Activated naive CD4-positive, alpha-beta T cell (primary cell): ENCODE results near the gene MTURN.

Source experiments
- DNase-seq, 4 experiments: peaks; one replicate each; lab custom pipeline; 2025; lab: John Stamatoyannopoulos, UW

Gene MTURN

DNA sequence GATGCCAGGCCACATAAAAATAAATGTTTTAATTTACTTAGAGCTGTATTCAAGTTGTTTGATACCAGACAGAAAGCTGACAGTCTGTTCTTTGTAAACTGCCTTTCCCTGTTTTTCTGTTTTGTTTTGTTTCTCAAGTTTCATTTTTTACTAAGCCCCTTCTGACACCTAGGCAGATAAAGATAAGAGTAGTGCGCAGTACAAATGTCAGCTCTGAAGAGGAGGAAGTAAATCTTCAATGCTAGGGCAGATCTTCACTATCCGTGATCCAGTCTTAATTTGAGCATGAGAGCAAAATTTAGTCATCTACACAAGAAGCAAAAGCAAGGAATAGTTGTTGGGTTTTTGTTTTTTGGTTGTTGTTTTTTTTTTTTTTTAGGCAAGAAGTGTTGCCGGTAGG, 27.3 kb downstream of the MTURN start:
- no peak for DNase-seq

- DNase-seq = no peak
Observed at GRCh38 chr7:30162622-30163124, 27.9 kb downstream of the MTURN start.

- no peak for DNase-seq
Observed at GRCh38 chr7:30163231-30163894, 28.6 kb downstream of the MTURN start.

DNA sequence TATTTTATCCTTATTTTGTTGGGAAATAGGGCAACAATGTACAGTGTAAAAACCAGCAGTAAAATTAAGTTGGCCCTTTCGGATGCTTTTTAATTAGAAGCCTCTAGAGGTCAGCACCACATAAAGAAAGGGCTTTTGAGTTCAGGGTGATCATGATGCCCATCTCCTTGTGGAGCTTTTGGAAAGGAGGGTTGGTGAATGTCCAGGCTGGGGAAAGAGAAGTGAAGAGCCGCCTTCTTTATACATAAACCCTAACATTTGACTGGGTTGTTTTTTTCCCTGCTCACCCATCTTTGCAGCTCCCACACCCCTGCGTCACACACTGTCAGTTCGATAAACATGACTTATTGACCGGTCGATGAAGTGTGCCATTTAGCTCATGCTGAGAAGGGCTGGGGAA, 29.8 kb downstream of the MTURN start:
- no peak for DNase-seq

- no peak for DNase-seq
Observed at GRCh38 chr7:30165590-30165989, 30.8 kb downstream of the MTURN start.

- no peak for DNase-seq
Observed at GRCh38 chr7:30166155-30166840, 31.5 kb downstream of the MTURN start.

- DNase-seq = no peak
Observed at GRCh38 chr7:30166841-30167235, 32.1 kb downstream of the MTURN start.

GRCh38 chr7:30167901-30168300, 33.1 kb downstream of the MTURN start:
- no peak for DNase-seq

GRCh38 chr7:30168835-30169573, 34.2 kb downstream of the MTURN start:
- DNase-seq = no peak

DNA sequence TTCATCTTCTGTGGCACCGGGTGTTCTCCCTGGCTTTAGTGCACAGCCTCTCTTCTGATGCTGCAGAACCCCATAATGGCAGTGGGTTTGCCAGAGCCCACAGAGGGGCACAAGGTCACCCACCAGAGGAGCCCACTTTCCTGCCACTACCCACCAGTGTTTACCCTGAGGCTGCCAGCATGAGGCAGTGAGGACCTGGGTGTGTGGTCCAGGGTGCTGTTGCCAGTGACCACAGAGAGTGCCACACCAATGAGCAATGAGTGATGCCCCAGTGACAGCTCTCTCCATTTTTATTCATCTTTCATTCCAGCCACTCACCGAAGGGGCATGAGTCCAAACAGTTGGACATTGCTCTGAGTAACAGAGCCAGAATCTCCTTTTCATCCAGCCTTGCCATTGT, 34.8 kb downstream of the MTURN start:
- DNase-seq = no peak

- DNase-seq = no peak
Observed at GRCh38 chr7:30170476-30171205, 35.9 kb downstream of the MTURN start.

DNA sequence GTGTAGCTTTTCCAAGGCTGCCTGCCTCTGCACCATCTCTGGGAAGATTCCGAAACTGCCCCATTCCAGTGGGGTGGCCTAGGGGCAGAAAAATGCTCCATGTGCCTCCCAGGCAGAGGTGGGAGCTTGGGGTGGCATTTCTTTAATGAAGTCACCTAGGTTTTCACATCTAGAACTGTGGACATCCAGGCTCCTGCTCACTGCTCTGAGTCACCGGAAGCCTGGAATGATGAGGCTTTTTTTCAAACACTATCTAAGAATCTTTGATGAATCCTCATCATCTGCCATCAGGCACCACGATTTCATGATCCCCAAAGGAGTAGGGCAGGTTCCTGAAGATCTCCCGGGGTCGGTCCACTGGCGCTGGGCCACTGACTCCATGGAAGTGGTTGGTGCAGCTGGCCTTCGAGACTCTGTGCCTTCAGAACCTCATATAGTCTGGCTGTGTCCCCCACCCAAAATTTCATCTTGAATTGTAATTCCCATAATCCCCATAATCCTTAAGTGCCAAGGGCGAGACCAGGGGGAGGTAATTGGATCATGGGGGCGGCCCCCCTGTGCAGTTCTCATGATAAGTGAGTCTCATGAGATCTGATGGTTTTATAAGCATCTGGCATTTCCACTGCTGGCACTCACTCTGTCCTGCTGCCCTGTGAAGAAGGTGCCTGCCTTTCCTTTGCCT, 37.1 kb downstream of the MTURN start:
- DNase-seq = no peak

DNA sequence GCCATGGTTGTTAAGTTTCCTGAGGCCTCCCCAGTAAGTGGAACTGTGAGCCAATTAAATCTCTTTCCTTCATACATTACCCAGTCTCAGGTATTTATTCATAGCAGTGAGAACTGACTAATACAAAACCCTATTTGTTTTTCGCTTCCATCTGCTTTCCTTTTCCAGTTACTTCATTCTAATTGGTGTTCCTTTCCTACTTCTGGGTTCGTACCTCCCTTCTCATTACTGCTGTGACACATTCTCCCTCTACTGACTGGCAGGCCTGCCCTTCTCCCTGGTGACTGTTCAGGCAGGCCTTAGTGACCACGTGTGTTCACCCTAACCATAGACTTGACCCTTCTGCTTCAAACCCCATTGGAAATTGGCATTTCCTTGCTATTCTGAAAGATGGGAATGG, 37.7 kb downstream of the MTURN start:
- DNase-seq = no peak

DNA sequence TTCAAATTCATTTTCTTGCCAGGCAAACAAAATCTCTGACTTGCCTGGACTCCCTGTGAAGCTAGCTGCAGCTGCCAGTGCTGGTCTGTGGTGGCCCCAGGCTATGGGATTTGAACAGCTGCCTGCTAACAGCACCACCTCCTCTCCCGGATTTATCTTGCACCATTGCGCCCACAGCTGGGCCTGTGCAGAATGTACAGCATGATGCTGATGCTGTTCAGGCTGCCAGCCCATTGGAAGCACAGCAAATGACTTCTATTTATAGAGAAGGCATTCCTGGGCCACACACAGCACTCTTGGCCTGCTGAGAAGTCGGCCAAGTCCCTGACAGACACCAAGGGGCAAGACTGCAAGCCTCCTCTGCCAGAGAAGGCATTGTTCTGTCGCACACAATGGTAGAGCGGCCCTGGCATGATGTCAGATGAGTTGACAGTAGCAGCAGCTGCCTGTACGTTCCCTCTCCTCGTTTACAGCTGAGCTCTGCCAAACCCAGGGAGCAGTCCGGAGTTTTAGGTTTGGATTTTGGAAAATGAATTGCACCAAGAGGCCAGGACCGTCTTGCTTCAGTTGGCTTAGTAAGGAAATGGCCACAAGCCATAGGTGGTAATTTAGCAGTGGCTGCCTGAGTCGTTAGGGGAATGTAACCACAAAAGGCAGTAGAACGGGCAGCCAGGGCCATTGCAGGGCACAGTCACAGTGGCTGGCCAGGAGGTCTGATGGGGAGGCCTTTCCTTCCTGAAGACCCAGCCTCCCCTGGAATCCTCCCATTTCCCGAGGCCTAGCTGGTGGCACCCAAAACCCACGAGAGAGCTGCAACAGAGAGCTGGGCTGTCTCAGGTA, 38.5 kb downstream of the MTURN start:
- DNase-seq = no peak

DNA sequence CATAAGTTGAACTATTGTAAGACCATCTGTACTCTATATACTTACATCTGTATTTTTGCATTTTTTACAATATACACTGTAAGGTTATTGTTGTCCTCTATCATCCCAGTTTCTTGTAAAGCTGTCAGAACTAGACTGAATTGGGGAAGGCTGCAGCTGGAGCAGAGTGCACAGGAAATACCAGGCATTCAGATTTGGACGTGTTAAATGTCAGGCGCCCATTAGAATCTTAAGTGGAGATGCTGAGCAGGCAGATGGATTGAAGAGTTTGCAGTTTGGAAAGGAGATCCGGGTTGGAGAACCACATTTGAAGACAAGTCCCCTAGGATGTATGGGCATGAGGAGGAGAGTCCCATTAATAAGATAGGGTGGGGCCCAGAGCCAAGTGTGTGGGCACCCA, 40.4 kb downstream of the MTURN start:
- DNase-seq = no peak

- no peak for DNase-seq
Observed at GRCh38 chr7:30175636-30176147, 40.9 kb downstream of the MTURN start.

- no peak for DNase-seq
Observed at GRCh38 chr7:30176463-30177109, 41.8 kb downstream of the MTURN start.

DNA sequence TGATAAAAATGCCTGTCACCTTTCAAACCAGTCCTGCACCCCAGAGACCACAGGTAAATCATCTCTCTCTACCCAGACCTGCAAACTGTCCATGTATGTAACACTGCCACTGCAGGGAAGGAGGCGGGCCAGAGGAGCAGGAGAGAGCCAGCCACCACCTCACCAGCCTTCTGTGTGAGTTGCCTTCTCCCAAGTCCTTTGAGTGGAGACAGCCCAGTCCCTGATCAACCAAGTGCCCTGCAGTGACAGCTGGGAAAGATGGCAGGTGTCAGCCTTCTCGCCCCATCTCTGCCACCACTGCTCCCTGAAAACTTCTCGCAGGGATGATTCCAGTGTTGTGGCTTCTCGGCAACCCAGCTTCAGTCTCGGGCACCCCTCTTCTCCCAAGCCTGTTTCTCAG, 42.4 kb downstream of the MTURN start:
- DNase-seq = no peak

- no peak for DNase-seq
Observed at GRCh38 chr7:30177965-30178364, 43.2 kb downstream of the MTURN start.
